Right atrium auricular region (tissue), 2 donors: ENCODE measurements around the gene DPYSL5. TPM values are rescaled to one million over a fixed set of nuclear protein-coding genes. Genes with fewer than 3 reads are reported as not detected.

Source experiments
- DNase-seq: peaks from one replicate; pipeline ENCODE4 v3.0.0-alpha.2; 2019; ENCODE audit warnings: low spot score
- H3K27ac ChIP-seq, 2 donors: fragments of 200-600 bp; sonication (generic); 1 replicate in 1 of 2; 2 replicates in 1 of 2; pipeline ENCODE4 v1.5.1; 2016 to 2019
- H3K27me3 ChIP-seq, 2 donors: fragments of 200-600 bp; sonication (generic); one replicate each; pipeline versions ENCODE4 v1.5.1 to v1.6.0; 2017 to 2019
- H3K36me3 ChIP-seq: fragments of 200-600 bp; sonication (generic); one replicate; pipeline ENCODE4 v1.5.1; 2016
- H3K4me1 ChIP-seq, 2 donors: fragments of 200-600 bp; sonication (generic); one replicate each; pipeline versions ENCODE4 v1.5.1 to v1.6.0; 2017 to 2019
- H3K4me3 ChIP-seq, 2 donors: fragments of 200-600 bp; sonication (generic); 1 replicate in 1 of 2; 2 replicates in 1 of 2; pipeline ENCODE4 v1.5.1; 2017 to 2019; ENCODE audit warnings: mild to moderate bottlenecking in 1 of 2, moderate library complexity in 1 of 2
- H3K9me3 ChIP-seq, 2 donors: fragments of 200-600 bp; sonication (generic); one replicate each; pipeline ENCODE4 v1.5.1; 2019
- total RNA-seq, 2 donors: library from RNA; depleted of rRNA; stranded (reverse); fragments of >200 nt; gene quantifications; one replicate each; pipeline ENCODE4 v1.1.0, GENCODE V29; 2016
- TF ChIP-seq, protein P1 (sequence below), 2 donors: fragments of 200-600 bp; sonication (generic); IDR thresholded peaks; one replicate each; pipeline ENCODE4 v1.5.1; 2019; ENCODE audit warnings: antibody characterized with exemption in 2 of 2

Gene DPYSL5
- total RNA-seq: under 1 TPM in 1 of 2 donors, not detected in 1; 0.12 TPM

- Histone ChIP-seq H3K4me3 (peak within 1 kb of the TSS; percentile 14 to 46), H3K27ac (no peak within 1 kb of the TSS), H3K36me3 (no peaks in the 10 kb centered on the region), H3K4me1 (peaks cover 0 to 40% of the 10 kb centered on the region in 2 donors), H3K9me3 (no peaks in the 10 kb centered on the region), H3K27me3 (peaks cover 39 to 42% of the 10 kb centered on the region in 2 donors)
- DNase-seq: no peak
- TF ChIP-seq, protein P1, sequence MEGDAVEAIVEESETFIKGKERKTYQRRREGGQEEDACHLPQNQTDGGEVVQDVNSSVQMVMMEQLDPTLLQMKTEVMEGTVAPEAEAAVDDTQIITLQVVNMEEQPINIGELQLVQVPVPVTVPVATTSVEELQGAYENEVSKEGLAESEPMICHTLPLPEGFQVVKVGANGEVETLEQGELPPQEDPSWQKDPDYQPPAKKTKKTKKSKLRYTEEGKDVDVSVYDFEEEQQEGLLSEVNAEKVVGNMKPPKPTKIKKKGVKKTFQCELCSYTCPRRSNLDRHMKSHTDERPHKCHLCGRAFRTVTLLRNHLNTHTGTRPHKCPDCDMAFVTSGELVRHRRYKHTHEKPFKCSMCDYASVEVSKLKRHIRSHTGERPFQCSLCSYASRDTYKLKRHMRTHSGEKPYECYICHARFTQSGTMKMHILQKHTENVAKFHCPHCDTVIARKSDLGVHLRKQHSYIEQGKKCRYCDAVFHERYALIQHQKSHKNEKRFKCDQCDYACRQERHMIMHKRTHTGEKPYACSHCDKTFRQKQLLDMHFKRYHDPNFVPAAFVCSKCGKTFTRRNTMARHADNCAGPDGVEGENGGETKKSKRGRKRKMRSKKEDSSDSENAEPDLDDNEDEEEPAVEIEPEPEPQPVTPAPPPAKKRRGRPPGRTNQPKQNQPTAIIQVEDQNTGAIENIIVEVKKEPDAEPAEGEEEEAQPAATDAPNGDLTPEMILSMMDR (IDR thresholded peaks at IDR 0.05): no peak
These were observed at the start of gene DPYSL5 for GRCh38 chr2:26847655-26848335. Gene DPYSL5 (plus strand): TSS chr2:26848132. CDS start chr2:26898500, 50,368 bp downstream.

GRCh38 chr2:26801328-26801727 lies 46.6 kb upstream of the DPYSL5 start:
- TF ChIP-seq, protein P1 (IDR thresholded peaks at IDR 0.05): no peak
- Histone ChIP-seq H3K9me3 (no peaks in the 10 kb centered on the region), H3K27me3 (no peaks in the 10 kb centered on the region), H3K4me1 (no peaks in the 10 kb centered on the region), H3K4me3 (no peak overlapping the region), H3K27ac (no peak overlapping the region), H3K36me3 (no peaks in the 10 kb centered on the region)
- DNase-seq: no peak

- TF ChIP-seq, protein P1 (IDR thresholded peaks at IDR 0.05): no peak
- H3K27me3 ChIP-seq: no peaks in the 10 kb centered on the region
- H3K9me3 ChIP-seq: no peaks in the 10 kb centered on the region
These were observed 46.1 kb upstream of the DPYSL5 start for GRCh38 chr2:26801796-26802195.

DNA sequence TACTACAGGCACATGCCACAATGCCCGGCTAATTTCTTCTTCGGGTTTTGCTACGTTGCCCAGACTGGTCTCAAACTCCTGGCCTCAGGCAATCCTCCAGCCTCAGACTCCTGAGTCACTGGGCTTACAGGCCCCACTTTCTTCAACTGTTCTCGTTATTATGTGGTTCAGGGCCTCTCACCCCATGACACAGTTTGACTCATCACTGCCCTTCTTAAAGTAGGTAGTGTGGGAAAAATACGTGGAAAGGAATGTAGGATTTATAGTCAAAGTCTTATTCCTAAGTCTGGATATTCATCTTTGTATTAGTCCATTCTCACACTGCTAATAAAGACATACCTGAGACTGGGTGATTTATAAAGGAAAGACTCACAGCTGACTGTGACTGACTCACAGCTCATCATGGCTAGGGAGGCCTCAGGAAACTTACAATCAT lies 42.7 kb upstream of the DPYSL5 start:
- Histone ChIP-seq H3K4me1 (no peaks in the 10 kb centered on the region), H3K36me3 (no peaks in the 10 kb centered on the region), H3K27me3 (no peaks in the 10 kb centered on the region), H3K27ac (no peak overlapping the region), H3K4me3 (no peak overlapping the region), H3K9me3 (no peaks in the 10 kb centered on the region)
- no peak for DNase-seq
- TF ChIP-seq, protein P1 (IDR thresholded peaks at IDR 0.05): no peak

More at GRCh38 chr2:26801796-26802195, 46.1 kb upstream of the DPYSL5 start:
- Histone ChIP-seq H3K27ac (no peak overlapping the region), H3K4me3 (no peak overlapping the region), H3K36me3 (no peaks in the 10 kb centered on the region), H3K4me1 (no peaks in the 10 kb centered on the region)
- no peak for DNase-seq

- no peaks in the 10 kb centered on the region for H3K4me1 ChIP-seq
- TF ChIP-seq, protein P1 (IDR thresholded peaks at IDR 0.05): no peak
- H3K9me3 ChIP-seq: no peaks in the 10 kb centered on the region
- H3K36me3 ChIP-seq: no peaks in the 10 kb centered on the region
- no peaks in the 10 kb centered on the region for H3K27me3 ChIP-seq
- H3K27ac ChIP-seq: no peak overlapping the region
- H3K4me3 ChIP-seq: no peak overlapping the region
- no peak for DNase-seq
These were observed 40.0 kb upstream of the DPYSL5 start for GRCh38 chr2:26807788-26808460.
